Measurements from ENCODE around the gene FBLN5. TPM values are rescaled to one million over a fixed set of nuclear protein-coding genes. Genes with fewer than 3 reads are reported as not detected.

The FBLN5 gene
- total RNA-seq, 2 experiments from 2014 or later = 1.3 to 1.4 TPM

GRCh38 chr14:91882369-91882768 is 65.1 kb downstream of the FBLN5 start:
- intact Hi-C loops (cut with micrococcal nuclease) = no loop called here
- H3K4me3 Mint-ChIP-seq = no peak overlapping the region

DNA sequence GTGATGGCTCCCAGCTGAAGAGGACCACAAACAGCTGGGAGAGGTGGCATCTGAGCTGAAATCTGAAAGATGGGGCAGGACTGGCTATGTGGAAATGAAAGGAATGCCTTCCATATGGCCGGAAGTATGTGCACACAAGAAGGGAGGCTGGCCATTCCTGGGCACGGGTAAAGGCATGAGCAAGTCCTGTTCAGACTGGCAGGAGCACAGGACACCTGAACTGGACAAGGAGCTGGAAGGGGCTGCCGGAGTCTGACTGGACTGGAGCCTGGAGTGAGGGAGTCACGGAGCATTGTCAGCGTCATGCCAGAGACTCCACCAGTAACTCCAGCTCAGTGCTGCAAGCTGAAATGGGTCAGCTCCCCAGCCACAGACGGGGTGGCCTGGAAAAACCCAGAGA is 68.3 kb downstream of the FBLN5 start:
- CTCF ChIA-PET = interaction anchor here (0.8 to 1.1 kb wide), 3 partner anchors 21 to 64 kb away, joined by 3 to 4 read pairs (median 3); no protein-coding TSS in a partner anchor
- peaks cover 45% of the 10 kb centered on the region for H3K4me1 Mint-ChIP-seq (ENCODE audit: low read depth)
- TF ChIP-seq, protein P1, sequence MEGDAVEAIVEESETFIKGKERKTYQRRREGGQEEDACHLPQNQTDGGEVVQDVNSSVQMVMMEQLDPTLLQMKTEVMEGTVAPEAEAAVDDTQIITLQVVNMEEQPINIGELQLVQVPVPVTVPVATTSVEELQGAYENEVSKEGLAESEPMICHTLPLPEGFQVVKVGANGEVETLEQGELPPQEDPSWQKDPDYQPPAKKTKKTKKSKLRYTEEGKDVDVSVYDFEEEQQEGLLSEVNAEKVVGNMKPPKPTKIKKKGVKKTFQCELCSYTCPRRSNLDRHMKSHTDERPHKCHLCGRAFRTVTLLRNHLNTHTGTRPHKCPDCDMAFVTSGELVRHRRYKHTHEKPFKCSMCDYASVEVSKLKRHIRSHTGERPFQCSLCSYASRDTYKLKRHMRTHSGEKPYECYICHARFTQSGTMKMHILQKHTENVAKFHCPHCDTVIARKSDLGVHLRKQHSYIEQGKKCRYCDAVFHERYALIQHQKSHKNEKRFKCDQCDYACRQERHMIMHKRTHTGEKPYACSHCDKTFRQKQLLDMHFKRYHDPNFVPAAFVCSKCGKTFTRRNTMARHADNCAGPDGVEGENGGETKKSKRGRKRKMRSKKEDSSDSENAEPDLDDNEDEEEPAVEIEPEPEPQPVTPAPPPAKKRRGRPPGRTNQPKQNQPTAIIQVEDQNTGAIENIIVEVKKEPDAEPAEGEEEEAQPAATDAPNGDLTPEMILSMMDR (IDR thresholded peaks at IDR 0.05) = no peak
- intact Hi-C loops (cut with micrococcal nuclease) = no loop called here
- ATAC-seq = no peak
- H3K27ac Mint-ChIP-seq = no peak overlapping the region
- no peaks in the 10 kb centered on the region for H3K36me3 Mint-ChIP-seq (ENCODE audit: low read depth)
- POLR2A ChIA-PET = interaction anchor here (0.7 to 1.0 kb wide), 2 partner anchors 10 to 17 kb away, joined by 3 to 4 read pairs; no protein-coding TSS in a partner anchor
- no peak overlapping the region for H3K4me3 Mint-ChIP-seq
- H3K9me3 Mint-ChIP-seq = no peaks in the 10 kb centered on the region
- no peak for DNase-seq
- no peaks in the 10 kb centered on the region for H3K27me3 Mint-ChIP-seq

More at GRCh38 chr14:91882369-91882768, 65.1 kb downstream of the FBLN5 start:
- ChIA-PET POLR2A (interaction anchor here (1.0 to 1.1 kb wide), 4 partner anchors 8 to 157 kb away, joined by 3 to 5 read pairs (median 3); no protein-coding TSS in a partner anchor), CTCF (interaction anchor here (1.4 kb wide), 1 partner anchor 9 kb away, joined by 3 read pairs; no protein-coding TSS in a partner anchor)
- Mint-ChIP-seq H3K27ac (no peak overlapping the region), H3K9me3 (no peaks in the 10 kb centered on the region), H3K36me3 (ENCODE audit: low read depth) (no peaks in the 10 kb centered on the region), H3K27me3 (no peaks in the 10 kb centered on the region), H3K4me1 (ENCODE audit: low read depth) (peaks cover 34% of the 10 kb centered on the region)
- TF ChIP-seq, protein P1 (IDR thresholded peaks at IDR 0.05) = no peak
- no peak for ATAC-seq
- DNase-seq = no peak

GRCh38 chr14:91878274-91878673 is 69.2 kb downstream of the FBLN5 start:
- Mint-ChIP-seq H3K4me3 (no peak overlapping the region), H3K9me3 (no peaks in the 10 kb centered on the region), H3K4me1 (ENCODE audit: low read depth) (peaks cover 53% of the 10 kb centered on the region), H3K27ac (no peak overlapping the region), H3K36me3 (ENCODE audit: low read depth) (no peaks in the 10 kb centered on the region), H3K27me3 (no peaks in the 10 kb centered on the region)
- ChIA-PET CTCF (interaction anchor here (1.0 kb wide), 1 partner anchor 10 kb away, joined by 3 read pairs; no protein-coding TSS in a partner anchor), POLR2A (no interaction called here)
- DNase-seq (no peak), ATAC-seq (no peak)
- intact Hi-C loops (cut with micrococcal nuclease) = no loop called here
- TF ChIP-seq, protein P1 (IDR thresholded peaks at IDR 0.05) = no peak

GRCh38 chr14:91877376-91877915 is 70.0 kb downstream of the FBLN5 start:
- Mint-ChIP-seq H3K27ac (no peak overlapping the region), H3K9me3 (no peaks in the 10 kb centered on the region), H3K36me3 (ENCODE audit: low read depth) (no peaks in the 10 kb centered on the region), H3K4me3 (no peak overlapping the region), H3K4me1 (ENCODE audit: low read depth) (peaks cover 58% of the 10 kb centered on the region), H3K27me3 (no peaks in the 10 kb centered on the region)
- ATAC-seq (no peak), DNase-seq (no peak)
- ChIA-PET POLR2A (no interaction called here), CTCF (interaction anchor here (1.0 to 1.1 kb wide), 2 partner anchors 9 to 19 kb away, joined by 3 read pairs; no protein-coding TSS in a partner anchor)
- TF ChIP-seq, protein P1 (IDR thresholded peaks at IDR 0.05) = no peak
- intact Hi-C loops (cut with micrococcal nuclease) = no loop called here

GRCh38 chr14:91876492-91876891 is 71.0 kb downstream of the FBLN5 start:
- Mint-ChIP-seq H3K27ac (no peak overlapping the region), H3K27me3 (no peaks in the 10 kb centered on the region), H3K4me1 (ENCODE audit: low read depth) (peaks cover 68% of the 10 kb centered on the region), H3K36me3 (ENCODE audit: low read depth) (no peaks in the 10 kb centered on the region), H3K9me3 (no peaks in the 10 kb centered on the region), H3K4me3 (no peak overlapping the region)
- TF ChIP-seq, protein P1 (IDR thresholded peaks at IDR 0.05) = no peak
- DNase-seq (no peak), ATAC-seq (no peak)
- POLR2A ChIA-PET = interaction anchor here (0.6 kb wide), 2 partner anchors 13 to 16 kb away, joined by 3 read pairs; no protein-coding TSS in a partner anchor
- CTCF ChIA-PET = interaction anchor here (1.1 kb wide), 1 partner anchor 18 kb away, joined by 3 read pairs; no protein-coding TSS in a partner anchor
- intact Hi-C loops (cut with micrococcal nuclease) = no loop called here

Measured in activated CD8-positive, alpha-beta T cell treated with anti-CD3 and anti-CD28 coated beads for 36 hours (primary cell).